GM18873 (cell line): ENCODE results near the gene SAXO2.
"Not testable (repeated sequence)": the region's sequence is repeated elsewhere in the genome, so short reads cannot be mapped to it uniquely, and the experiment has no call there.

ENCODE experiments used
- ATAC-seq: cut with Tn5 transposase; IDR thresholded peaks from one replicate; pipeline ENCODE4 v1.9.1; 2021; ENCODE audit warnings: mild to moderate bottlenecking, moderate library complexity, moderate number of reproducible peaks; ENCODE audit not compliant: unreplicated experiment, low FRiP score

The SAXO2 gene

GRCh38 chr15:82332711-82333602 lies 70.3 kb downstream of the SAXO2 start:
- ATAC-seq = not testable (repeated sequence)

DNA sequence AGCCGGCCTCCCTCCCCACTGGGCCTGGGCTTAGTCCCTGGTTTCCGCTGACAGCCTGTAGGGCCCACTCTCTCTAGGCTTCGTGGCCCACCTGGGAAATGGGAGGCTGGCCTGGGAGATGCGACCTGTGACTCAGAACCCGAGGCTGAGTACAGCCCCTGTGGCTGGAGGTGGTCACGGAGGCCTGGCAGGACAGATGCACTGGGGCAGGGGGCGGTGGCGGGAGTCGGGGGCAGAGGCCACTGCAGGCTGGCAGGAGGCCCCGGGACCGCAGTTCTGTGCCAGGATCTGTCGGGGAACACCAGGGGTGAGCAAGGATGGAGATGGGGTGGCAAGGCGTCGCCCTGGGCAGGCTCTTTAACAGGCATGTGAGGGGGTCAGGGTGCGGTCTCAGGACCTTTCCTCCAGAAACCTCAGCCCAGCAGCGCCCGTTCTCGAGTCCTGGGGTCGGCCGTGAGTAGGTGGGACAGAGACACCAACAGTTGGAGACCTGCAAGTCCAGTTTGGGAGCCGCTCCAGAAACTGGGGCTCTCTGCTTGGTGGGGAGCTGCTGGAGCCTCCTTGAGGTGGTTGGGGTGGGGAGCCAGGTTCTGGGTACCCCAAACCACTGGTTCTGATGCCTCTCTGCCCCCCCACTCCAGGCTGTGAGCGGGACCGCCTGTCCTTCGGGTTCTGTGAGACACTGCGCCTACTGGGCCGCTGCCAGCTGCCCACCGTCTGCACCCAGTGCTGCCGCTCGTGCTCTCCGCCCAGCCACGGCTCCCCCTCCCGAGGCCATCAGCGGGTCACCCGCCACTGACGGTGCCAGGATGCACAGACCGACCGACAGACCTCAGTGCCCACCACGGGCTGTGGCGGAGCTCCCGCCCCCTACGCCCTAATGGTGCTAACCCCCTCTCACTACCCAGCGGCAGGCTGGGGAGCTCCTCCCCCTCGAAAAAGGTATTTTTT lies 71.3 kb downstream of the SAXO2 start:
- ATAC-seq = not testable (repeated sequence)
